Right cardiac atrium (tissue), 5 donors: ENCODE measurements around the gene MOB2. TPM values are rescaled to one million over a fixed set of nuclear protein-coding genes. Genes with fewer than 3 reads are reported as not detected.

Source experiments
- ATAC-seq, 2 donors: fragments of 200-7000 bp; cut with Tn5 transposase; one replicate each; pipeline versions ENCODE4 v1.8.0 to v1.9.1; 2020; ENCODE audit warnings: moderate library complexity in 2 of 2, mild to moderate bottlenecking in 1 of 2
- DNase-seq, 3 donors: peaks; one replicate each; pipeline ENCODE4 v3.0.0-alpha.2; 2020
- H3K27ac ChIP-seq: one replicate; pipeline ENCODE4 v1.5.1; 2013; ENCODE audit warnings: mild to moderate bottlenecking, low read length, control low read depth, moderate library complexity
- H3K27me3 ChIP-seq: one replicate; pipeline ENCODE4 v1.6.1; 2013; ENCODE audit not compliant: control insufficient read depth, insufficient read depth
- H3K4me1 ChIP-seq: one replicate; pipeline ENCODE4 v1.6.1; 2013; ENCODE audit warnings: low read length; ENCODE audit not compliant: control insufficient read depth, insufficient read depth
- H3K4me3 ChIP-seq: one replicate; pipeline ENCODE4 v1.5.1; 2013; ENCODE audit warnings: low read length, control low read depth
- H3K9me3 ChIP-seq: one replicate; pipeline ENCODE4 v1.6.1; 2013; ENCODE audit warnings: low read length; ENCODE audit not compliant: control insufficient read depth
- WGBS: extraction: QIAGEN DNeasy Blood & Tissue Kit; methylation state at CpG from one replicate; pipeline ENCODE4 v1.1.7; 2013; 5-methylcytosine and 5-hydroxymethylcytosine counted together
- intact Hi-C, 4 donors: fragments of 100-400 bp; cut with DNase I; formaldehyde crosslinking; loops; one replicate each; pipeline versions ENCODE4 v1.11.0 to v1.14.0; 2022 to 2023
- polyA plus RNA-seq: library from polyadenylated mRNA; stranded (reverse); fragments of 200-250 nt; gene quantifications from one replicate; pipeline ENCODE4 v1.2.3, GENCODE V29; 2013
- total RNA-seq, 4 donors: library from RNA; stranded (reverse); fragmentation: NEBNext Ultra II Directional; extraction: Animal tissue kit (Norgen Biotek cat#: 25700); gene quantifications; one replicate each; pipeline ENCODE4 v1.2.1, GENCODE V29; 2021
- donor health status: healthy with polysubstance abuse.
- donor health status: DM: no; HTN: yes; CAD: no.
- donor health status: DM: no; HTN: no; CAD: no.
- donor health status: DM: no; HTN: yes; CAD: no; lungs with severe emphysema.
- donor health status: DM: yes; HTN: yes; CAD: no.

Gene MOB2
- total and polyA plus RNA-seq, 5 donors, result 35.0 to 45.0 (median 41.6) TPM

DNA sequence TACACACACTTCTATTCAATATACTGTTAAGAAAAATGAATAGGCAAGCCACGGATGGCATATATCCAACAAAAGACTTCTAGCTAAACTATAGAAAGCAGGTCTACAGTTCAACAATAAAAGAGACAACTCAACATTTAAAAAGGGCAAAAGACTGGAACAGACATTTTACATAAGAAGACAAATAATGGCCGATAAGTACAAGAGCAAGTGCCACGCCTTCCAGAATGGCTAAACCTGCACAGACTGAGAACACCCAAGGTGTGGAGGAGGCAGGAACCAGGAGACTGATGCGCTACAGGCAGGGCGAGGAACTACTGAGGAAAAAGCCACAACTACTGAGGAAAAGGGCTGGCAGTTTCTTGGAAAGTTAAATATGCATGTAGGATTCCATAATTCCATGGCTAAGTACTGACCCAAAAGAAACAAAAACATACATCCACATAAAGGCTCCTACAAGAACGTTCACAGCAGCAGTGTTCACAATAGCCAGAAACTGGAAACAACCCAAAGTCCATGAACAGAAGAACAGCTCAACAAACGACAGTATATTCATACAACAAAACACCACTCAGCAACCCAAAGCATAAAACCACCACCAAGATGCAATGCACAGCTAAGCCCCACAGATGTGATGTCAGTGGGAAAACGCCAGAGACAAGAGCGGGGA lies 9.6 kb upstream of the MOB2 start:
- H3K4me3 ChIP-seq, result no peak overlapping the region
- 85% methylated on average over 9 of the region's 9 CpGs for WGBS
- no peak for ATAC-seq
- H3K27me3 ChIP-seq, result no peaks in the 10 kb centered on the region
- no peaks in the 10 kb centered on the region for H3K9me3 ChIP-seq
- no peak for DNase-seq
- intact Hi-C loops, result no loop called here
- H3K27ac ChIP-seq, result no peak overlapping the region
- peaks cover 3% of the 10 kb centered on the region for H3K4me1 ChIP-seq

GRCh38 chr11:1494650-1495049 lies 8.1 kb upstream of the MOB2 start:
- no peak for DNase-seq
- Histone ChIP-seq H3K4me1 (peaks cover 3% of the 10 kb centered on the region), H3K27me3 (no peaks in the 10 kb centered on the region), H3K4me3 (no peak overlapping the region), H3K9me3 (no peaks in the 10 kb centered on the region), H3K27ac (no peak overlapping the region)
- intact Hi-C loops, result no loop called here
- 95% methylated on average over 3 of the region's 3 CpGs for WGBS
- ATAC-seq, result no peak

- Histone ChIP-seq H3K9me3 (no peaks in the 10 kb centered on the region), H3K4me3 (no peak overlapping the region), H3K27me3 (no peaks in the 10 kb centered on the region), H3K4me1 (peaks cover 5% of the 10 kb centered on the region), H3K27ac (no peak overlapping the region)
- ATAC-seq (no peak), DNase-seq (no peak)
- 94% methylated on average over 3 of the region's 3 CpGs for WGBS
- intact Hi-C loops, result no loop called here
Observed at GRCh38 chr11:1493650-1494244, 7.2 kb upstream of the MOB2 start.

DNA sequence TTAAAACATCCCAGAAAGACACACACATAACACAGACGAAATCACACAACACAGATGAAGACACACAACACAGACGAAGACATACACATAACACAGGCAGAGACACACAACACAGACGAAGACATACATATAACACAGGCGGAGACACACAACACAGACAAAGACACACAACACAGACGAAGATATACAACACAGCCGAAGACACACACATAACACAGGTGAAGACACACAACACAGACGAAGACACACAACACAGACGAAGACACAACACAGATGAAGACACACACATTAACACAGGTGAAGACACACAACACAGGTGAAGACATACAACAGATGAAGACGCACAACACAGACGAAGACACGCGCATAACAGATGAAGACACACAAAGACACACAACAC lies 4.8 kb upstream of the MOB2 start:
- H3K4me1 ChIP-seq, result peaks cover 14% of the 10 kb centered on the region
- WGBS, result 95% methylated on average over 12 of the region's 12 CpGs
- DNase-seq, result no peak

DNA sequence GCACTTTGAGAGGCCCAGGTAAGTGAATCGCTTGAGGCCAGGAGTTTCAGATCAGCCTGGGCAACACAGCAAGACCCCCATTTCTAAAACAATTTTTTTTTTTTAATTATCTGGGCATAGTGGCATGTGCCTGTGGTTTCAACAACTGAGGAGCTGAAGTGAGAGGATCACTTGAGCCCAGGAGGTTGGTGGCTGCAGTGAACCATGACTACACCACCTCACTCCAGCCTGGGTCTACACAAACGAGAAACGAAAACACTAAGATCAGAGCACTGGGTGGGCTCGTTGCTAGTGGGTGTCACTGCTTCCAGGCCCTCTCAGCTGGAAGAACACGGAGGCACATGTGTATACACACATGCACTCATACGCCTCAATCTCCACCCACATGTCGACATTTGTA lies 4.1 kb upstream of the MOB2 start:
- Histone ChIP-seq H3K9me3 (no peaks in the 10 kb centered on the region), H3K4me3 (no peak overlapping the region), H3K4me1 (peaks cover 19% of the 10 kb centered on the region), H3K27ac (no peak overlapping the region), H3K27me3 (no peaks in the 10 kb centered on the region)
- no peak for DNase-seq
- ATAC-seq, result no peak
- intact Hi-C loops, result no loop called here
- WGBS, result 82% methylated on average over 7 of the region's 7 CpGs

More for the DNA sequence above, 4.8 kb upstream of the MOB2 start:
- no peak for ATAC-seq
- no peaks in the 10 kb centered on the region for H3K9me3 ChIP-seq
- no peak overlapping the region for H3K4me3 ChIP-seq
- no peaks in the 10 kb centered on the region for H3K27me3 ChIP-seq
- intact Hi-C loops, result no loop called here
- no peak overlapping the region for H3K27ac ChIP-seq

DNA sequence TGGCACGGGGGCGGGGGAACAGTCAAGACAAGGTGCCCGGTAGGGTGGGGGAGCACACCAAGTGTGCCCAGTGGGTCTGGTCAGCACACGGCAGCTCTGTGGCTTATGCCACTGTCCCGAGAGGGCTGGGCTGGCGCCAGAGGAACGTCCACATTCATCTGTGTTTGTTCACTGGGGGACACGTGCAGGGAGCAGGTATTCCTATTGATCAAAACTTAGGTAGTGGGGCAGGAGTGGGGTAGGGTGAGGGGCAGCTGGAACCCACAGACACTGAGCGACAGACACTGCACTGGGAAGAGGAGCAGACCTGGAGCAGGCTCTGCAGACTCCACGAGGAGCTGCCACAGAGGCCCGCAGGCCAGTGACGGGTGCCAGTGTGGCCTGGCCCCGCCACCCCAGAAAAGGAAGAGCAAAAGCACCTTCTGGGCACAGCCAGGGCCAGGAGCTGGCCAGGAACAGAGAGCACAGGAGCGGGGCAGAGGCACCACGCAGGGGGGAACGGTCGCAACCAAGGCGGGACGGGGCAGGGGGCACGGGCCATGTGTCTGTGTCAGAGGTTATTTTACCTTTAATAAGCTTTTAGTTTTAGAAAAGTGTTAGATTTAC lies 2.1 kb upstream of the MOB2 start:
- H3K4me3 ChIP-seq, result no peak overlapping the region
- no peaks in the 10 kb centered on the region for H3K27me3 ChIP-seq
- intact Hi-C loops, result no loop called here
- H3K27ac ChIP-seq, result no peak overlapping the region
- no peaks in the 10 kb centered on the region for H3K9me3 ChIP-seq
- DNase-seq, result peak in 2 of 3 donors; percentile 30 to 49
- WGBS, result 83% methylated on average over 20 of the region's 20 CpGs
- H3K4me1 ChIP-seq, result peaks cover 21% of the 10 kb centered on the region
- no peak for ATAC-seq

- ATAC-seq (no peak), DNase-seq (peak; percentile 9 to 55 (median 54))
- Histone ChIP-seq H3K9me3 (no peaks in the 10 kb centered on the region), H3K4me1 (peaks cover 28% of the 10 kb centered on the region), H3K4me3 (no peak overlapping the region), H3K27me3 (no peaks in the 10 kb centered on the region), H3K27ac (no peak overlapping the region)
- intact Hi-C loops, result no loop called here
- 84% methylated on average over 23 of the region's 23 CpGs for WGBS
Observed at GRCh38 chr11:1487851-1488574, 1.4 kb upstream of the MOB2 start.

DNA sequence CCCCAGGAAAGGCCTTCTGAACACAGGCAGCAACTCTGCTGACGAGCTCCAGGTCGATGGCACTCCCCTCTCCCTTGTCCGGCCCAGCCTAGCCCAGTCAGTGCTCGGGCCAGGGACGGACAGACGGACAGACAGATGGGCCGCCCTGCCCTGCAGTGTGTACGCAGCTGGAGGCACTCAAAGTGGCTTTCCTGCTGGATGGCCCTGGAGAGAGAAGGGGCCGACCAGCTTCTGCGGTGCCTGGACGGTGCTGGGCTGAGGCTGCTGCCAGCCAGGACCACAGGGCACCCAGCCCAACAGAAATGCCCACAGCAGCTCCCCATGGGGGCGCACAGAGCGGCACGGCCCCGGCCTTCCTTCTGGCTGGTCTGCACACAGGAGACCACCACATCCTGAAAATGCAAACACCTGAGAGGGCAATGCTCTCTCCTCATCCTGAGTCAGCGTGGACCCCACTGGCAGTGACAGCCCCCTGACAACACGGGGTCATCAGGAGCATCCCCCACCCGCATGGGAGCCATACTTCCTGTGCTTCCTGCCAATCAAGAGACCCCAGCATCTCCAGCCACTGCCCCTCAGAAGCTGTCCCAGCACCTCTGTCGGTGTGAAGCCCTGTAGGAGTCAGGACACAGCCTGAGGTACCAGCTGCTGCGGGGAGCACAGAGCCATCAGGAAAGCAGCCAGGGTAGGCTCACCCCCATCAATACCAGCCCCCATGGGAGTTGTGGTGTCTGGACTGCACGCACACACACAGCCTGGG lies 692 bp upstream of the MOB2 start:
- Histone ChIP-seq H3K4me3 (no peak overlapping the region), H3K27me3 (no peaks in the 10 kb centered on the region), H3K4me1 (peaks cover 28% of the 10 kb centered on the region), H3K27ac (no peak overlapping the region), H3K9me3 (no peaks in the 10 kb centered on the region)
- DNase-seq, result peak; percentile 24 to 73 (median 61)
- peak; percentile 2 to 11 for ATAC-seq
- 74% methylated on average over 21 of the region's 21 CpGs for WGBS
- intact Hi-C loops, result no loop called here

GRCh38 chr11:1485504-1485885 lies 1.1 kb downstream of the MOB2 start:
- H3K27me3 ChIP-seq, result no peaks in the 10 kb centered on the region
- H3K27ac ChIP-seq, result no peak overlapping the region
- ATAC-seq (peak in 1 of 2 donors; percentile 6), DNase-seq (peak; percentile 13 to 61 (median 51))
- WGBS, result 69% methylated on average over 17 of the region's 17 CpGs
- H3K4me1 ChIP-seq, result peaks cover 28% of the 10 kb centered on the region
- intact Hi-C loops, result no loop called here
- no peak overlapping the region for H3K4me3 ChIP-seq
- no peaks in the 10 kb centered on the region for H3K9me3 ChIP-seq

DNA sequence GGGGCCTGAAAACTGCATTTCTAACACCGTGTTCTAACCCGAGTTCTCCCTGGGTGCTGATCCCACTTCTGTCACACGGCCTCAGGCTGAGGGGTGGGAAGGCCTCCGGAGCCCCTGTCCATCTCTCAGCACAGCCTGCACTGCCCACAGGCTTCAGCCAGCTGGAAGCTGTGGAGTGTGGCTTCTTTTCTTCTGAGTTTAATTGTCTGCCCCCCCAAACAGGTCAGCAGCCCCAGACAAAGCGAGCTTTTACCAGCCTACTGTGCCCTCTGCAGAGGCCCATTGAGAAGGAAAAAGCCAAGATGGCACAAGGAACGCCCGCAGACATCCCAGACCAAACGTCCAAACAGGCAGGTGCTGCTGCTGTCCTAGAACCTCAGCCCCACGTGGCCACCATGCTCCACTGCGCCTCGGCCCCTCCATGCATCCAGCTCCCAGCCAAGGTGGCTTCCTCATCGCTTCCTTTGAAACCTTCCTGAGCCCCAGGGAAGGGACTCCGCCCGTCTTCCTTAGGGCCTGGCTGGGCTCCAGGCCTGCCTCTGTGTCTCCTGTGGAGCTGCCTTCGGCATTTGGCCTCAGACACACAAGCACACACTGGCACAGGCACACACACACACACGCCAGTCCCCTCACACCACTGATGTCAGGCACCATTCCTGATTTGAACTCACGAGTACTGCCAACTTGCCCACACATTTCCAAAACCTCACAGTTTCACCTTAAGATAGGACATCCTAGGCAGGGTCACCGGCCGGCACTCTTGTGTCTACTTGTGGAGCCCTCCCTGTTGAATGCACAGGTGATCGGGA lies 1.7 kb downstream of the MOB2 start:
- WGBS, result 63% methylated on average over 20 of the region's 20 CpGs
- ATAC-seq, result peak in 1 of 2 donors; percentile 45
- peak; percentile 42 to 73 (median 67) for DNase-seq
- H3K27ac ChIP-seq, result no peak overlapping the region
- no peaks in the 10 kb centered on the region for H3K9me3 ChIP-seq
- intact Hi-C loops, result no loop called here
- H3K4me3 ChIP-seq, result no peak overlapping the region
- peaks cover 28% of the 10 kb centered on the region for H3K4me1 ChIP-seq
- no peaks in the 10 kb centered on the region for H3K27me3 ChIP-seq
